Activated CD4-positive, CD25-positive, alpha-beta regulatory T cell treated with anti-CD3 and anti-CD28 coated beads, Interleukin-2, amount 50 U/mL, for 16 hours (primary cell): ENCODE results near the gene THEMIS2.
"Not testable (repeated sequence)": the region's sequence is repeated elsewhere in the genome, so short reads cannot be mapped to it uniquely, and the experiment has no call there.

Experiments used
- DNase-seq: peaks from one replicate; pipeline ENCODE4 v3.0.0-alpha.2; 2020; ENCODE audit warnings: low read depth, low spot score

Gene THEMIS2

DNA sequence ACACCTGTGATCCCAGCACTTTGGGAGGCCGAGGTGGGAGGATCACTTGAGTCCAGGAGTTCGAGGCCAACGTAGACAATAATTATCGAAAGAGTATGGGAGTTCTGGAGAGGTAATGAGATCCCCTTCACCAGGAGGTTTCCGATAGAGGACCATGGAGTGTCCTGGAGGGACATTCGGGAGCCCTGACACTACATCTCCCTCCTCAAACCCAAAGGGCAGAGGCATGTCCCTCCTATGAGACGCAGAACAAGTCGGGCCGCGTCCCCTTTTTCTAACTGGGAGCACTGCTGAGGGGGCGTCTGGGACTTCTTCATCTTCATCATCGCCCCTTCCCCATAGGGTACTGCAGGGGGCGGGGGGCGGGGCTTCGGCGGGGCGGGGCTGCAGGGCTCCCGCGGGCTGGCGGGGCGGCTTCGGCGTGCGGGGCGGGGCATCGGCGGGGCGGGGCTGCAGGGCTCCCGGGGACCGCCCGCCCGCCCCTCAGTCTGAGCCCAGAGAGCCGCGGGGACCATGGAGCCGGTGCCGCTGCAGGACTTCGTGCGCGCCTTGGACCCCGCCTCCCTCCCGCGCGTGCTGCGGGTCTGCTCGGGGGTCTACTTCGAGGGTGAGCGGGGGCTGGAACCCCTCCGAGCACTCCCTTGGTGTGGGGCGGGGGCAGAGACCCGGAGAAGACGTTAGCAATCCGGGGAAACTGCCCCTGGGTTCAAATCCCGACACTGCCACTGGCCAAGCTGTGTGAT, at the start of gene THEMIS2:
TSS of gene THEMIS2 (plus strand) at position 486 of the 743 bp plus-strand sequence. CDS start at position 514, 28 bp downstream.
- peak; percentile 54 for DNase-seq

GRCh38 chr1:27823784-27824183, 48.6 kb upstream of the THEMIS2 start:
- DNase-seq = no peak

DNA sequence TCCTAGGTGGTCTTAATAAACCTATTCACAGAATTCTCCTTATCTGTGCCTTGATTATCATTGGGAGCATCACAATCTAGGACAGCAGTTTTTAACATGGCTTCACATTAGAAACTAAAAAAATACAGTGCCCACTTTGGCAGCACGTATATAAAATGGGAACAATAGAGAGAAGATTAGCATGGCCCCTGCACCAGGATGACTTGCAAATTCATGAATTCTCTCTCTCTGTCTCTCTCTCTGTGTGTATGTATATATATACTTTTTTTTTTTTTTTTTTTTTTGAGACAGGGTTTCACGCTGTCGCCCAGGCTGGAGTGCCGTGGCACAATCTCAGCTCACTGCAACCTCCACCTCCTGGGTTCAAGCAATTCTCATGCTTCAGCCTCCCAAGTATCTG, 47.9 kb upstream of the THEMIS2 start:
- DNase-seq = no peak

DNA sequence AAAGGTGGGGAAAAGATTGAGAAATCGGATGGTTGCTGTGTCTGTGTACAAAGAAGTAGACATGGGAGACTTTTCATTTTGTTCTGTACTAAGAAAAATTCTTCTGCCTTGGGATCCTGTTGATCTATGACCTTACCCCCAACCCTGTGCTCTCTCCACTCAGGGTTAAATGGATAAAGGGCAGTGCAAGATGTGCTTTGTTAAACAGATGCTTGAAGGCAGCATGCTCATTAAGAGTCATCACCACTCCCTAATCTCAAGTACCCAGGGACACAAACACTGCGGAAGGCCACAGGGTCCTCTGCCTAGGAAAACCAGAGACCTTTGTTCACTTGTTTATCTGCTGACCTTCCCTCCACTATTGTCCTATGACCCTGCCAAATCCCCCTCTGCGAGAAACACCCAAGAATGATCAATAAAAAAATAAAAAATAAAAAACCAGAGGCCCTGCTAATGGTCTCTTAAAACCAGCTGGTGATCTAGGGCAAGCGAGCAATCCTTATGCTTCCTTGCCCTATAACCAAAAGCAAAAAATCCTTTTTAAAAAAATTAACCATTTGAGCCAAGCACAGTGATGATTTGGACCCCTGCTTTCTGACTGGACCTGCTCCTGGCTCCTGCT, 42.9 kb upstream of the THEMIS2 start:
- not testable (repeated sequence) for DNase-seq

- peak; percentile 79 for DNase-seq
Measured at GRCh38 chr1:27830621-27831440, 41.5 kb upstream of the THEMIS2 start, which contains the start of gene PPP1R8. Gene PPP1R8 (plus strand): TSS chr1:27830782. CDS start chr1:27830836, 54 bp downstream.

- DNase-seq = no peak
Measured at GRCh38 chr1:27831568-27832410, 40.6 kb upstream of the THEMIS2 start.

DNA sequence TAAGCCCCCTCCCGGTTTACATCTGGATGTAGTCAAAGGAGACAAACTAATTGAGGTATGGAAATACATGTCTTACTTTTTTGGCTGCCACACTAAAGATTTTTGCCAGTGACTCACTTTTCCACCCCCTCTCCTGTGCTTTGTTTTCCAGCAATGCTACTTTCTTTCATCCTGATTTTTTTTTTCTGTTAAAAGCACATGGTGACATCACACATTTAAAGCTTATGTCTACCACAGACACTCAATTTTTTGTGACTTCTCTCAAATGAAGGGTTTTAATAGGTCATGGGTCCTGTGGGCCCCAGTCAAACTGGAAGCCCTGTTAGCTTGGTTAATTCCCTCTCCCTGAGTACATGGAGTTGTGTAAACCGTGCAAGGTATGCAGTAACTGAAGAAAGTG, 39.6 kb upstream of the THEMIS2 start:
- no peak for DNase-seq

DNA sequence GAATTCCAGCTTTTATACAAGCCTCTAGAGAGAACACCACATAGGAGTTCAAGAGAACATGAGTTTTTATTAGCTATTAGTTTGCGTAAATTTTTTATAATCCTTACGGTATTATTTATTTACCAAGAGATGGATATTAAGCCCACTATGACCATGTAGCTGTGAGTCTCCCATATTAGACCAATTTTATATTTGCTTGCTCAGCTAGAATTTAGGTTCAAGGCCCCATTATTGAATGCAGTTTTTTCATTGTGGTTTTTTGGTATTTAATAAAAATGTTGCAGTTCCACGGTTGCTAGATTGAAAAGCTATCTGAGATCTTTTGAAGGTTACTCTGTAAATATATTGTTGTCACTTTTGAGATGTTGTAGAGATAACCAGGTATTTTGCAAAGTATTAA, 38.9 kb upstream of the THEMIS2 start:
- DNase-seq = no peak

DNA sequence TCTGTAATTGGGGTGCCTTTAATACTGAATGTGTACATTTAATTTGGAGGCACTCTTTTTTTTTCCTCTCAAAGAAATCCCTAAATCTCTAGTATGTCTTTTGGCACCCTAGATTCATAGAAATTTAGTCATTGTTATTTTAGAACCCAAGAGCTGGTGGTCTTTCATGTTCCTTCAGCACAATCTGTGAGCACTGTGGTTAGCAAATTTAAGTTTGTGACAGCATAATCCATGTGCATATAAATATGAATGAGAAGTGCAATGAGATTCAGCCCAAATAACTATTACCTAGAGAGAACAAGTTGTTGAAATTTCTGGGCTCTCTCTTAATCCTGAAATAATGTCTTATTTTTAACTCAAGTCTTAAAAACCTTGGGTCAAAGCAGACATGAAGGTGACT, 37.3 kb upstream of the THEMIS2 start:
- DNase-seq = no peak

DNA sequence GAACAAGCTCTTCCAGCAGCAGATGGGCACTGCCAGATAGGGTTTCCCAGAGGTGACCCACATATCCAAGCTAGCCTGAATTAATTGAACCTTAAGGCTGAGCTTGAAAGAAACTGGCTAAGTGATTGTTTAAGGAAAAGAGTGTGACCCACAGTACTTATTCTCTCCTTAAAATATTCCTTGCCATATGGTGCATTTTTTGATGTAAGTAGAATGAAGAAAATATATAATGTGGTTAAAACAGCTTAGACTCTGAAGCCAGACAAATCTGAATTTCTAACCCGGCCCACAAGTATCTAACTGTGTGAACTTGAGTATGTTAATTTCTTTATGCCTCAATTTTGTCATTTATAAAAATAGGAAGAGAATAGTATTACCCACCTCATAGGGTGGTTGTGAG, 36.8 kb upstream of the THEMIS2 start:
- DNase-seq = no peak

GRCh38 chr1:27849951-27850350, 22.4 kb upstream of the THEMIS2 start:
- no peak for DNase-seq

GRCh38 chr1:27855085-27855484, 17.3 kb upstream of the THEMIS2 start:
- no peak for DNase-seq

DNA sequence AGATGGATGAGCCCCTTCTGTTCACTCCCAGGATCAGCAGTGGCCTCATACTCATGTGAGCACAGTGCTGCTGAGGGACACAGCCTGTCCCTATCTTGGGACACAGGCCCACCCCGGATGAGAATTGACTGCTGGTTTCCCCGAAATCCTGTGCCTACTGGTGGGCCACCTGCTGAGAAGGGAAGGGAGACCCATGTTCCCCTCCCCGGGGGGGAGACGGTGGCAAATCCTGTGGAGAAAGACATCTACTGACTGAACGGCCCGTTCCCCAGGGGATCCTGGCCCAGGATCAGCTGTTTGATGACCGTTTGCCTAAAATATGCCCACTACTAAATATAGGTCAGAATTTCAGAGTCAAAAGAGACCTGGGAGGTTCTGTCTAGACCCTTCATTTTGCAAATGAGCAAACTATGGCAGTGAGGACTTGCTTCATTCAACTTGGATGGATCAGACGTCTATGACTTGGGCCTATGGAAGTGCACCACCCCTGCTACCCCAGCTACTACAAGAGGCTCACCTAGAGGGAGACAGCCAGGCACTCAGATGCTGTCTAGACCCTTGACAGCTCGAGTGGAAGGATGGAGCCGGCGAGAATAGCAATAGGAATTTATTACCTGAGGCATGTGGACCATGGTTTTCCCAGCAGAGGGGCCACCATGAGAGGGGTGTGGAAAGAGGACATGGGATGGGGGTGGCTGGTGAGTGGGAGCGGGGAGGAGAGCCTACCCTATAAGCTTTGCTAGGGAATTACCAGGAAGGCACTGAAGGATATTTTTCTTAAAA, 15.6 kb upstream of the THEMIS2 start:
- no peak for DNase-seq

- not testable (repeated sequence) for DNase-seq
Measured at GRCh38 chr1:27857552-27857951, 14.8 kb upstream of the THEMIS2 start.

- DNase-seq = peak; percentile 76
Measured at GRCh38 chr1:27858072-27858948, 14.0 kb upstream of the THEMIS2 start.

DNA sequence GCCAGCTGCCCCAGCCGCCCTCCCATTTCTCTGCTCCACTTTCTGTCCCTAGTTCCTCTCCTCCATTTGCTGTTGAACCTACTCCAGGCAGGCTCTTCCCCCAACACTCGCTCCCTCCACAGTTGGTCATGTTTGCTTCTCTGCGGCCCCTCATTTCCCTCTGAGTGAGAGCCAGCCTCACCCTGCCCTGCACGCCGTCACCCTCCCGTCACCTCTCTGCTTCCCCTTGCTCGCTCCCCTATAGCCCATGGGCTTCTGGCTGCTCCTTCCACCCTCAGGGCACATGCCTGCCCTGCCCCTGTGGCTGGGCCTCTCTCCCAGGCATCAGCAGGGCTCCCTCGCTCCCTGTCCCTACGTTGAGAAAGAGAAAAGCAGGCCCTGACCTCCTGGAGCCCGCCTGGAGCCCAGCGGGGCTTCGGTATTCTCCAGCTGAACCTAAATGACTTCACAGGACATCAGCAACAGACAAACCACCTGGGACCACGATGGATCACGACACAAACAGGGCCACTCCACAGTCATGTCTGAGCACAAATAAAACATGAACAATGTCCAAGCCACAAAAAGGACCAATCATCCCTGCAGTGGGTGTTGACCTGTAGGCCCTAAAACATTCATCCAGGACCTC, 13.3 kb upstream of the THEMIS2 start:
- DNase-seq = no peak

DNA sequence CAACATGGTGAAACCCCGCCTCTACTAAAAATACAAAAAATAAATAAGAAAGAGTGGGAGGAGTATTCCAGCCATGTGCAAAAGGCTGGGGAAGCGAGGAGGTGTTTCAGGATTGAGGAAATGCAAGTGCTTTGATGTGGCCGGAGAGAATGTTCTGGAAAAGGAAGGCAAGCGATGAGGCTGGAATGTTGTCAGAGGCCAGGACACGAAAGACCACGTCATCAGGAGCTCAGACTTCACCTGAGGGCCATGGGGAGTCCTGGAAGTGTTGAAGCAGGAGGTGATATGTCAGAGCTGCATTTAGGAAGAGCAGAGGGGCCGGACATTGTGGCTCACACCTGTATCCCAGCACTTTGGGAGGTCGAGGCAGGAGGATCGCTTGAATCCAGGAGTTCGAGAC, 10.9 kb upstream of the THEMIS2 start:
- no peak for DNase-seq

DNA sequence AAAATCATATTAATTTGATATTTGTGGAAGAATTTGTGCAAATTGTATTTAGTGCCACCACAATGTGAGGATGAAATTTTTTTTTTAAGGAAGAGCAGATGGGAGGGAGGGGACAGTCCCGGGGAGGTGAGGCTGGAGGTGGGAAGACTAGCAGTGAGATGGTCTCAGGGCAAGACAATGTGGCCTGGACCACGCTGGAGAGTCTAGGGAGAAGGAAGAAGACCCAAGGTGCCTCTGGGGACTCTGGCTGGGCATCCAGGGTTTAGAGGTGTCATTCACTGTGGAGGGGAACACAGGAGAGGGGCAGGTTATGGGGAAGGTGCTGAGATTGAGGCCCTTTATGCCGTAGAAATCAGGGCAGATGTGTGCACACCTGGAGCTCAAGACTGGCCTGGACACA, 10.3 kb upstream of the THEMIS2 start:
- DNase-seq = no peak
